GM12875 (cell line): Measurements from ENCODE around the gene R3HDM1.

Source experiments
- H3K4me3 ChIP-seq: one replicate; pipeline ENCODE4 v1.5.1; 2011; ENCODE audit warnings: low read depth, low read length, control low read depth
- TF ChIP-seq, protein P1 (sequence below): IDR thresholded peaks from 2 replicates; pipeline ENCODE4 v1.5.1; 2011; ENCODE audit warnings: low read depth, mild to moderate bottlenecking, control low read depth, inconsistent platforms, low read length, moderate library complexity, borderline replicate concordance; ENCODE audit not compliant: insufficient read depth

Gene R3HDM1

DNA sequence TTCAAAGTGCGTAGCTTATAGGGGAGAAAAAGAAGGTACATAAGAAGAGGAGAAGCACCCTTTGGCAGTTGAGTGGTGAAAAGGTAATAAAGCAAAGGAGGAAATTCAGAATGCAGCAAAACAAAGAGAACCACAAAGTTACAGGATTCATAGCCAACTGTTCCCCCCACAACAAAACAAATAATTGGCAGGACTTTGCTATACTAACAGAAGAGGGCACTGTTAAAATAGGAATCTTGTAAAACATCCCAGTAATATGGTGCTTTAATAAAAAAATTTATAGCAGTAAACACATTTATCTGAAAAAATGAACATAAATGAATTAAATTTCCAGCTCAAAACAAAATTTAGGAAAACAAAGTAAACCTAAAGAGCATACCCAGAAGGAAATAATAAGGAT lies 42.3 kb downstream of the R3HDM1 start:
- TF ChIP-seq, protein P1, sequence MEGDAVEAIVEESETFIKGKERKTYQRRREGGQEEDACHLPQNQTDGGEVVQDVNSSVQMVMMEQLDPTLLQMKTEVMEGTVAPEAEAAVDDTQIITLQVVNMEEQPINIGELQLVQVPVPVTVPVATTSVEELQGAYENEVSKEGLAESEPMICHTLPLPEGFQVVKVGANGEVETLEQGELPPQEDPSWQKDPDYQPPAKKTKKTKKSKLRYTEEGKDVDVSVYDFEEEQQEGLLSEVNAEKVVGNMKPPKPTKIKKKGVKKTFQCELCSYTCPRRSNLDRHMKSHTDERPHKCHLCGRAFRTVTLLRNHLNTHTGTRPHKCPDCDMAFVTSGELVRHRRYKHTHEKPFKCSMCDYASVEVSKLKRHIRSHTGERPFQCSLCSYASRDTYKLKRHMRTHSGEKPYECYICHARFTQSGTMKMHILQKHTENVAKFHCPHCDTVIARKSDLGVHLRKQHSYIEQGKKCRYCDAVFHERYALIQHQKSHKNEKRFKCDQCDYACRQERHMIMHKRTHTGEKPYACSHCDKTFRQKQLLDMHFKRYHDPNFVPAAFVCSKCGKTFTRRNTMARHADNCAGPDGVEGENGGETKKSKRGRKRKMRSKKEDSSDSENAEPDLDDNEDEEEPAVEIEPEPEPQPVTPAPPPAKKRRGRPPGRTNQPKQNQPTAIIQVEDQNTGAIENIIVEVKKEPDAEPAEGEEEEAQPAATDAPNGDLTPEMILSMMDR, result no peak
- no peak overlapping the region for H3K4me3 ChIP-seq

DNA sequence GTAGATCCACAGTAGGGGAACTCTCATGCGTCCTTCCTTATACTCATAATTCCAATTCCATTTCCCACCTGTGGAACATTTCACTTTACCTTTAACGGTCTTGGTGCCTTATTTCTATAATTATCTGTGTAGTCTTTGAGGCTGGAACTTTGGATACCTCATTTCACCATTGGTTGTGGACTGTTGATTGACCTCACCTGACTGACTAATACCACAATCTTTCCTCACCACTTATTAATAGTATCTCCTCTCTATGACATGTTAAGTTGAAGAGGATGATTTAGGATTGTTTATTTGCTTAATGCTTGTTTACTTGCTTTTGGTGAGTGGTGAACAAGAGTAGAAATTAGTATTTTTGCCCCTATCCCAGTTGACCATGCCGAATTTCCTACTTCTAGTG lies 50.0 kb downstream of the R3HDM1 start:
- H3K4me3 ChIP-seq, result no peak overlapping the region
- TF ChIP-seq, protein P1, result no peak

DNA sequence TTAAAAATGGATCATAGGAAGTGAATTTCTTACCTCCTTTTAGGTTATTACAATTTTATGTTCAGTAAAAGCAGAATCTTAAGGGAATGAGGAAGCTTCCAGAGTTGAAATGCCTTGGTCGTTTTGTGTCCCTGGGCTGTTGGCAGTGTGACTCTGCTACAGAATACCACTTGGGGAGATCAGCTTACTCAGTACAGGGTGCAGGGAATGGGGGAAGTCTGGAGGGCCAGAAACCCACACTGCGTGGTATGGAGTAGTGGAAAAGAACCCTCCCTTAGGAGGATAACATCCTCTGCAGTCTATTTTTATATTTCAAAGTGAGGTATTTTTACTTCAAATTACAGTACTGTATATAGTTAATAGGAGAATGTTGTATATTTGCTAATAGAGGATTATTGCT lies 51.1 kb downstream of the R3HDM1 start:
- TF ChIP-seq, protein P1, result no peak
- H3K4me3 ChIP-seq, result no peak overlapping the region

DNA sequence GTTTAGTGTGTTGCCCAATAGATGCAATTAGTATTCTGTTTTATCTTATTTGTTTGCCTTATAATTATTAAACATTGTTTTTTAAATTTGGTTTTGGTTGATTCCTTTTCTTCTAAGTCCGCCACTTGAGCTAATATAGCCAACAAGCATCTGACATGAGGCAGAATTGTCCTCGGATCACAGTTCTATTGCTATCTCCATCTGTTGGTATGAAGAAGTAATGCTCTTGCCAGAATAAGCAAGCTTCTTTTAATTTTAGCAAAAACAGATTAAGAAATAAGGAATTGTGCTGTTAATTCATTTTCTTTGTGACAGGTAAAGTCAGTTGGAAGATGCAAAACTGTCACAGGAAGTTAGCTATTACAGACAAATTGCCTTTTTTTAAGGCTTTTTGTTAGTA lies 54.3 kb downstream of the R3HDM1 start:
- no peak overlapping the region for H3K4me3 ChIP-seq
- TF ChIP-seq, protein P1, result no peak

DNA sequence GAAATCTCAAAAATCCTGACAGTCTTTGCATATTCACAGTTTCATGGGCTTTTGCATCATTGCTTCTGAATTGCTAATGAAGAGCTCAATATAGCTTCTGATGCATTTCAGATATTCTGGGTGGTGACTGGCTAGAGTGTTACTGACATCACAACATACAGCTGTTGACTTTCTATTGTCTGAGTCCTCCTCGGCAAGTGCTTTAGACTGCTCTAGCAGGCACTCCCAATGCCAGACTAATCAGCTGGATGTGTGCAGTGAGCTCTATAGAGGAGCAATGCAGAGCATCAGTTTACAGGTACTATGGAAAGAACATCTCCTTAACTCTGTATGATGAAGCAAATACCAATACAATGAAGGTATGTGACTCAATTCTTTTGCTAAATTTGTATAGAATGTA lies 54.9 kb downstream of the R3HDM1 start:
- TF ChIP-seq, protein P1, result no peak
- no peak overlapping the region for H3K4me3 ChIP-seq

DNA sequence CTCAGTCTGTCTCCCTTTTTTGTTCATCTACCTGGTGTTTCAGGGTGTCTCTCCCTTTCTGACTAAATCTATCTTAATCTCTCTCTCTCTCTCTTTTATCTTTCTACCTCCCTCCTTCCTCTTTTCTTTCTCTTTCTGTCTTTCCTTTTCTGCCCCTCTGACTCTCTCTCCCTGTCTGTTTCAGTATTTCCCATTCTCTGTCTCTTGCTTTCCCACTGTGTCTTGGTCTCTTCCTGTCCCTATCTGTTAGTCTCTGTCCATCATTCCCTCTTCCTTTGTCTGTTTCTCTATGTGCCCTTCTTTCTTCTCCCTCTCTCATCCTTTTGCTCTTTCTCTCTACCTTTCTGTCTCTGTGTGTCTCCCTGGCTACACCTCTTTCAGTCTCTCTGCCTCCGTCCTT lies 56.7 kb downstream of the R3HDM1 start:
- no peak overlapping the region for H3K4me3 ChIP-seq
- TF ChIP-seq, protein P1, result no peak

DNA sequence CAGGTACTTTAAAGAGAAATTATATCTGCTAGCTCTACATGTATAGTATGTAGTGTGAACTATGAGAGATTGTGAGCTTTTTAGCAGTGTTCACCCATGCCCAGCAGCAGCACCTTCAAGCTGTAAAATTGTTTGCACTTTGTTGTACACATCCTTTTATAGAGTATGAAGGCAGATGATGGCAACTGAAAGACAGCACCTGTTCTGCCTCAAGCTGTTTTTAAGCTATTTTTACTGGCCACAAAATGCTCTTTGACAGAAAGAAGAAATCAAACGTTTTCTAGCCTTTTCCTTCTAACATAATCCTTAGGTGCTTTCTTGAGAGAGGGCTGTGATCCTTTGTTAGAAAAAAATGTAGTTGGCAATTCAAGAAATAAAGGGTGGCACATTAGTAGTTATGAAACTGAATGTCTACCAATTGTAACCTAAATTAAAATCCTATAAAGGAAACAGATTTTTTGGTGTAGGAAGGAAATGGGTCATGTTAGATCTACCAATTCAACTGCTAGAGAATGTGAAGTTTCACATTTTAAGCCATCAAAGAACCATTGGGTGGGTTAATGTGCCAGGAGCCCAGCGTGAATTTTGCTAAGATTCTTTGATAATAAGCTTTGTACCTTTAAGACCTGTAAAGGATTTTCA lies 59.5 kb downstream of the R3HDM1 start:
- TF ChIP-seq, protein P1, result no peak
- H3K4me3 ChIP-seq, result no peak overlapping the region
